NCI-H526 (cell line): ENCODE results near the gene SLC22A4.
A peak's percentile ranks its signal among the peaks of the same experiment; 100 is the strongest.

Experiments
- DNase-seq, 2 experiments: peaks; one replicate each; lab custom pipeline; 2025; lab: John Stamatoyannopoulos, UW

Gene SLC22A4

DNA sequence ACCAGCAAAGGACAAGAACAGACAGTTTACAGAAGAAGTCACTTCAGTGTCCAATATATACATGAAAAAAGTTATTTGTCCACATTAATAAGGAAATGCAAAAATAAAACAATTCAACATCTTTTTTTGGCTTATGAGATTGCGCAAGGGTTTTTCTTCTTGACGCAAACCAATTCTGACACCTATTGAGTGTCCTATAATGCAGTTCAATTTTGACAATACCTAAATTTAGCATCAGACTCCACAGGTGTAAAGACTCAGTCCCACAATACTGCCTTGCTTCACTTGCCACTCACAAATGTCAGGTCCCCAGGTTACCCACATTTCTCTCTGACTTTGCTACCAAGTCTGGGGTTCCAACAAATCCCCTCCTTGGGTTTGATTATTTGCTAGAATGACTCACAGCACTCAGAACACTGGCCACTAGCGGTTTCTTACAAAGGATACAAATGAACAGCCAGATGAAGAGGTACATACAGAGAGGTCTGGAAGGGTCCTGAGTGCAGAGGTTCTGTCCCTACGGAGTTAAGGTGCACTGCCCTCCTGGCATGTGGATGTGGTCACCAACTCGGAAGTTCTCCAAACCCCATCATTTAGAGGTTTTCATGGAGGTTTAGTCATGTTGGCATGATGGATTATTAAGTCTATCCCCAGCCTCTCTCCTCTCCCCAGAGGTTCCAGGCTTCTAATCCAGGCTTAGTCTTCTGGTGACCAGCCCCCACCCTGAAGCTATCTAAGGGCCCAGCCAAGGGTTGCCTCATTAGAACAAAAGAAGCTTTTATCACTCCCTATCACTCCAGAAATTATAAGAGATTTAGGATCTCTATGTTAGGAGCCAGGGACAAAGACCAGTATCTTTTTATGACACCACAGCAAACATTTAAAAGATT lies 48.3 kb downstream of the SLC22A4 start:
- DNase-seq = no peak

DNA sequence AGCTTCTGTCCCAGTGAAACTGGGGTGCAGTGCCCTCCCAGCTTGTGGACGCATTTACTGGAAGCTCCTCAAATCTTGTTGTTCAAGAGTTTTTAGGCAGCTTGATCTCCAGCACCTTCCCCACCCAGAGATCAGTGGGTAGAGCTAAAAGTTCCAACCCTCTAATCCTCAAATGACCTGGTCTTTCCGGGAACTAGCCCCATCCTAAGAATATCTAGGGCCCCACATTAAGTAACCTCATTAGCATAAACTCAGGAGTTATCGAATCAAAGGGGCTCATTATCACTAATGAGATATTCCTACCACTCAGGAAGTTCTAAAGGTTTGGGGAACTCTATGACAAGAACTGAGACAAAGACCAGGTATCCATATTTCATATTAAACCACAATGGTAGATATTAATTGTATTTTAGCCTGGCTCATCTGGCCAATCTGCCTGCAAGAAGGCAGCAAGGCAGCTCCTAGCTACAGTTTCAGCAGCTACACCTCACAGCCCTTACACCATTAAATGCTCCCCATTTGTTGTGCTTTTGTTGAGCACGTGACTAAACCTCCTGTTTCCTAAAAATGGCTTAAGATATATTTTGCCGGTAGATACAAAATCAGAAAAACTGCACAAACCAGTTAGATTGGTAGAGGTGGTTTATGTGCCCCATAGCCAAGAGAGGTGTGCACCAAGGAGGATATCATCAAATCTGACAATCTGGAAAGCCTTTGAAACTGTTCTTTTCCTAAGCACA lies 50.8 kb downstream of the SLC22A4 start:
- no peak for DNase-seq

GRCh38 chr5:132353486-132353995 lies 59.3 kb downstream of the SLC22A4 start:
- no peak for DNase-seq

GRCh38 chr5:132354381-132355139 lies 60.4 kb downstream of the SLC22A4 start:
- no peak for DNase-seq

GRCh38 chr5:132355140-132355765 lies 61.1 kb downstream of the SLC22A4 start:
- no peak for DNase-seq

GRCh38 chr5:132358775-132359174 lies 64.6 kb downstream of the SLC22A4 start:
- DNase-seq = no peak

DNA sequence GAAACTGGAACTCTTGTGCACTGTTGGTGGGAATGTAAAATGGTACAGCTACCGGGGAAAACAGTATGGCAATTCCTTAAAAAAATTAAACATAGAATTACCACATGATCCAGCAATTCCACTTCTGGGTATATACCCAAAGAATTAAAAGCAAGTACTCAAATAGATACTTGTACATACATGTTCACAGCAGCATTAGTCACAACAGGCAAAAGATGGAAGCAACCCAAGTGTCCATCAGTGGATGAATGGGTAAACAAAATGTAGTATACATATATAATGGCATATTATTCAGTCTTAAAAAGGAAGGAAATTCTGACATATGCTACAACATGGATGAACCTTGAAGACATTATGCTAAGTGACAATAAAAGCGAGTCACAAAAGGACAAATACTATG lies 67.9 kb downstream of the SLC22A4 start:
- no peak for DNase-seq

GRCh38 chr5:132363431-132364112 lies 69.4 kb downstream of the SLC22A4 start:
- no peak for DNase-seq

DNA sequence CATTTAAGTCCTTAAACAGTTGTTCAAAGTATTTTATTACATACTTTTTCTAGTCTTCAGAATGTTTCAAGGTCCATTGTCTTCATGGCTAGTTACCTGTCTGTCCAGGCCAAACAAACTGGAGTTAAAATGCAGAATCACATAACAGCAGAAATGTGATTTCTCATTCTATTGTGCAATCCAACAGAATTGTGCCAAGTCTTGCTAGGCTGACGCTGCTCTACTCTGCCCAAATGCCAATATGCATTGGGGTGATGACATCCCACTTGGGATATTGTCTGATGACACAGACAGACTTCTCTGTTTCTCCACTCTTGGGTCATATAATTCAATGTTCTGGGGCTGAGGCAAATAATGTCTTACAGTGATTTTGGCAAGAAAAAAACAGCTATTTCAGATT lies 70.1 kb downstream of the SLC22A4 start:
- no peak for DNase-seq

- no peak for DNase-seq
Observed at GRCh38 chr5:132365213-132365612, 71.0 kb downstream of the SLC22A4 start.

DNA sequence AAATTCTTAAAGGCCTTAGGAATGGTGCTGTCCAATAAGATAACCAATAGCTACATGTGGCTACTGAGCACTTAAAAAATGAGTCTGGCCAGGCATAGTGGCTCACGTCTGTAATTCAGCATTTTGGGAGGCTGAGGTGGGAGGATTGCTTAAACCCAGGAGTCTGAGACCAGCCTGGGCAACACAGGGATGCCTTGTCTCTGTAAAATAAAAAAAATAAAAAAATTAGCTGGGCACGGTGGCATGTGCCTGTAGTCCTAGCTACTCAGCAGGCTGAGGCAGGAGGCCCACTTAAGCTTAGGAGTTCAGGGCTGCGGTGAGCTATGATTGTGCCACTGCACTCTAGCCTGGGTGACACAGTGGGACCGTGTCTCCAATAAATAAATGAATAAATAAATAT lies 74.0 kb downstream of the SLC22A4 start:
- DNase-seq = no peak

- DNase-seq = no peak
Observed at GRCh38 chr5:132369007-132369473, 74.8 kb downstream of the SLC22A4 start.

- DNase-seq = peak in 1 of 2 experiments; percentile 87
Observed at GRCh38 chr5:132369474-132370180, 75.4 kb downstream of the SLC22A4 start, which contains the start of gene SLC22A5. Gene SLC22A5, plus strand, starts transcription at chr5:132369710. Its CDS starts 263 bp downstream, at chr5:132369973.

GRCh38 chr5:132370181-132370970 lies 76.2 kb downstream of the SLC22A4 start:
- no peak for DNase-seq

DNA sequence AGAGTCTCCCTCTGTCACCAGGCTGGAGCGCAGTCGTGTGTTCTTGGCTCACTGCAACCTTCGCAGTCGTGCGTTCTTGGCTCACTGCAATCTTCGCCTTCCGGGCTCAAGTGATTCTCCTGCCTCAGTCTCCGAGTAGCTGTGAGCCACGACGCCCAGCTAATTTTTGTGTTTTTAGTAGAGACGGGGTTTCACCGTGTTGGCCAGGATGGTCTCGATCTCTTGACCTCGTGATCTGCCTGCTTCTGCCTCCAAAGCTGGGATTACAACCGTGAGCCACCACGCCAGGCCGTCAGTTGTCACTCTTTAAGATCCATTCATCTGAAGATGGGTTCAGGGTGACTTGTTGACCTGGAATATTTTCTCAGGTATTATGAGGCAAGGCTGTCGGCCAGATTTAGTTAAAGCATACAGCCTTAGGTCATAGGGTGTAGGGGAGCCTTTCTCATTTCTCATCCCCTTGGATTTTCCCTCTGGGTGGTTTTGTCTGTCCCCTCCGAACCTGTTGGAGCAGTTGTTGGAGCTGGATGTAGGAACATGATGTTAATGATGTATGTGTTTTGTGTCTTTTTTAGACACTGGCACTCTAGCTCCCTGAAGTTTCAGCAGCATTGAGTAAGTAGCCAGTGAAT lies 76.9 kb downstream of the SLC22A4 start:
- DNase-seq = no peak

- DNase-seq = no peak
Observed at GRCh38 chr5:132371603-132371994, 77.4 kb downstream of the SLC22A4 start.

- DNase-seq = no peak
Observed at GRCh38 chr5:132372127-132372526, 77.9 kb downstream of the SLC22A4 start.

DNA sequence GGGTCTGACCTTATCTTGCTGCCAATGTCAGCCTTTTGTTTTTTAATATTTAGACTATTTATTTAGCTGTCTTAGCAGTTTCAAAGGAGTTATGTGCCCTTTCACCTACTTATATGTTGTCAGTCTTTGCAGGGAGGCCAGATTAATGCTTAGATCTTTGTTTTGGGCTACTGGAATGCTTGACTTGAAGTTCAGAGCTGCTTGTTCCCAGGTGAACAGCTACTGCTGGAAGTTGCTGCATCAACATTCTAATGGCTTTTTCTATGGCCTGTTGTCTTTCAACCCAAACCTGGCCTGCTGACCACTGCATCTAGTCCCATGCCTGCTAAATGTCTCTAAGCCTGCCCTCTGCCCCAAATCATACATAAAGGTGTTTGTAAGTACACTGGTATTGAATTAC lies 78.3 kb downstream of the SLC22A4 start:
- DNase-seq = no peak

- no peak for DNase-seq
Observed at GRCh38 chr5:132375957-132376356, 81.8 kb downstream of the SLC22A4 start.
